ENCODE results near the gene MAD2L1BP.
A peak's percentile ranks its signal among the peaks of the same experiment; 100 is the strongest.
"Not testable (repeated sequence)": the region's sequence is repeated elsewhere in the genome, so short reads cannot be mapped to it uniquely, and the experiment has no call there.

Gene MAD2L1BP

DNA sequence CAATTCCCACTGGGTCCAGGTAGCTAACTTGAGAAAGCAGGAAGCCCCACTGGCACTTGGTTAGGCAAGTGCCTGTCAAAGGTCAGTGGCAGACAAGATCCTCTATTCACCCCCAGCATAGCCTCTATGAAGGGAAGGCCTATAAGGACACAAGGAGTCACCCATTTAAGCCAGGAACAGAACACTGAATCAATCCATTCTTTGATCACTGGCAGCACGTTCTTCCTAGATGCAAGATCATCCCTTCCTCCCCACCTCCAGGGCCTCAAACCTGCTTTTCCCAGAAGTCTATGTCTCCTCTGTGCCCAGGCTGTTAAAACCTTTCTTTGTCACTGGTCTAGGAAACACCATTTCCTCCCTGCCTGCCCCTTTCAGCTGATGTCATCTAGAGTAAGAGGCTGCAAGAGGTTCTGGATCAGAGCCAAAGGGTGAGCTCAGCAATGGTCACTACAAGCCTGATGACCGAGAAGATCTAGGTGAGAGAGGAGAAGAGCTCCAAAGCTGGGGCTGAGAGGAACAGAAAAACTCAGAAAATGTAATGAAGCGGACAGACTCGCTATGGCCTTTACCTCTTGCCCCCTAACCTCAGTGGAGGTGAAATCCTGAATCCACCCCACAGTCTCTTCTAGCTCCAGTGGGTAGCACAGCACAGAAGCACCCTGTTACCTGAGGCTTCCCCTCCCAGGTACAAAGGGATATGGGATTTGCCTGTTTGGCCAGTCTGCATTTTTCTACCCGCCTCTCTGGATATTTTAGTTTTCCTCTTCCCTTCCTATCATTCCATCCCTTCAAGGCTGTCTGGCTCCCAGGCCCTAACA lies 8.4 kb upstream of the MAD2L1BP start:
- no peak for DNase-seq

DNA sequence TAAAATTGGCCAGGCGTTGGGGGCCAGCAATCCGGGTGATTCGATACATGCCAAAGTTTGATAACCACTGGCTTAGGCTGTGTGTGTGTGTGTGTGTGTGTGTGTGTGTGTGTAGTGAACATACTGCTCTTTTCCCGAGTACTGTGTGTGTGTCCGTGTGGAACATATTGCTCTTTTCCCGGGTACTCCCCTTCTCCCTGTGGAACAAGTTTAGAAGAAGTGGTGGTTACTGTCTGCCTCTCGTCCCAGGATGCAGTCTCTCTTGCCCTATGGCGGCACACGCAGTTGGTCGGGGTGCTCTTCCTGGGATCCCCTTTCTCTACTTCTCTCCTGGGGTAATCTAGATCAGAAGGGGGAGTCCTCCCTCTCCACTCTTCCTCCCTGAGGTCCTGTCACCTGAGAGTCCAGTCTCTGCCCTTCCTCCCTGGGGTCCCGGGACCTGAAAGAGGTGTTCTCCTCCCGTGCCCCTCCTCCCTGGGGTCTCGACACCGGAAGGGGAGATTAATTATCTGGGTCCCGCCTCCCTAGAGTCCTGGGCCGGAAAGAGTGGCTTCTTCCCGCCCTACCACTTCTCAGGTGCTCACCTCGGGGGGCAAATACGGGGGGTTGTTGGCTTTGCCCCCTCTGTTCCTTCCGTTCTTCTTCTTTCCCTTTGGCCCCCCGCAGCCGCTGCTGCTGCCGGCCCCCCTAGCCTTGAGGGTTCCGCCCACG lies 7.1 kb upstream of the MAD2L1BP start:
- no peak for DNase-seq

DNA sequence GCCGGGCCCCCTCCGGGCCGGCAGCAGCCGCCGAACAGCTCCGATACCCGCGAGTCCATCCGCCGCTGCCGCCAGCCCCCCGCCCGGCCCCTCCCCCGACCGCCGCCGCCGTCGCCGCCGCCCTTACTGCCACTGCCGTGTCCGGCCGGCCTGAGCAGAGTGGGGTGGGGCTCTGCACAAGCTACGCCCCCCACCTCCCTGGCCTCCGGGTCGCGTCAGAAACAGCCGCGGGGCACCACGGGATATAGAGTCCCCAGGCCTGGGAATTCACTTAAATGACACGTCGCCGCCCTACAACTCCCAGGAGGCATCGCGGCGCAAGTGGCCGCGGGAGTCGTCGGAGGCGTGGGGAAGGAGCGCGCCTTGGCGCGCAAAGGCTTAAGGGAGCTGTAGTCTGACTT lies 6.5 kb upstream of the MAD2L1BP start, which contains the start of gene GTPBP2:
Gene GTPBP2, minus strand, starts transcription at position 161 of the 401 bp plus-strand sequence. Its CDS starts 102 bp downstream, at position 59.
- DNase-seq, result peak; percentile 90

DNA sequence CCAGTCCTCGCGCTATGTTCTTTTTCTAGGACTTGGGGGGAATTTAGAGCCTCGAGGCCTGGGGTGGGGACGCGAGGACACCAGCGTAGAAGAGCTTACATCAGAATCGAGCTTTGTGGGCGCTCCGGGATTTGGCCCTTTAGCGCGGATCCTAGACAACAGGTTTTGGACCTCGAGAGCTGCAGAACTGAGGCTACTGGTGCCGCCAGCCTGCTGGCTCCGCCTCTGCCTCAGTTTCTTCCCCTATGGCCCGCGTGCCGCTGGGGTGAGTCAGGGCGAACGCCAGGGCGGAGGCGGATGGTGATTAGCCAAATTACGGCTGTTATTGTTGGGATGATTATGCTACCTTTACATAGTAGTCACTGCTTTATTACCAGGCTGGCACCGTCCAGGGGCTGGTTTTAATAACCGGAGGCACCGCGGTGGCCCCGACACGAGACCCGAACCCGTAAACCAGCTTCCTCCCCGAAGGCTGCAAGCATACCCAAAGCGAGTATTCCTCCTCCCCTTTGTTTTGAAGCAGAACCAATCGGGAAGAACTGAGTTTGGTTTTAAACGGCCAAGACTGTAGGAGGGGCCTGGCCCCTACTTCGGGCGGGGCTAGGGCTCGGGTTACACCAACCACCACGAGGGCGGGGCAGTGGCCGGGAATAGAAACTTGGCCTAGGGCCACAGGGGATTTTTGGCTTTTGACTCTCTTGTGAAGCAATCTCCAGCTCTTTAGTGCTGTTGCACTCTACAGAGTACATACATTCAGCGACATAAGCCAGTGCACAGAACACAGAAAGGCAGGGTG lies 5.9 kb upstream of the MAD2L1BP start:
- peak; percentile 55 for DNase-seq

DNA sequence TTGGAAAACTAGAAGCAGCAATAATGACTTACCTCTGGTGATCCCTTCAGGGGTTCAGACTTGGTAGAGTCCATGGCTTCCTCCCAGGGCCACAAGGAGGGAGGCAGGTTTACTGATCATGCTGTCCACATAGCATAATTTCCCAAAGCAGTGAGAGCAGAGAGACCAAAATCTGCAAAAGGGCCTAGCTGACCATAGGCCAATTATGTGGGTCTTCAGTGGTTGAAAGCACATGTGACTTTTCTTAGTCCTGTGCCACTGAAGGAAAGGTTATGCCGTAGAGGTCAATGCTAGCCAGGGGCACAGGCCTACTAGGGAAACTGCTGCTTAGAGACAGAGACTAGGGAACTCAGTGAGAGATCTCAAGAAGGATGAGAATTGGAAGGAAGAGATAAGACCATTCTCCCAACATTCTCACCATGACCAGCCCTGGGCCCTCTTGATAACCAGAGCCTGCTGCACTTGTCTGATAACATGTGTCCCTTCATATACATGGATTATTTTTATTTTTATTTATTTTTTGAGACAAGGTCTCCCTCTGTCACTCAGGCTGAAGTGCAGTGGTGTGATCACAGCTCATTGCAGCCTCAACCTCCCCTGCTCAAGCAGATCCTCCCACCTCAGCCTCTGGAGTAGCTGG lies 4.5 kb upstream of the MAD2L1BP start:
- no peak for DNase-seq

DNA sequence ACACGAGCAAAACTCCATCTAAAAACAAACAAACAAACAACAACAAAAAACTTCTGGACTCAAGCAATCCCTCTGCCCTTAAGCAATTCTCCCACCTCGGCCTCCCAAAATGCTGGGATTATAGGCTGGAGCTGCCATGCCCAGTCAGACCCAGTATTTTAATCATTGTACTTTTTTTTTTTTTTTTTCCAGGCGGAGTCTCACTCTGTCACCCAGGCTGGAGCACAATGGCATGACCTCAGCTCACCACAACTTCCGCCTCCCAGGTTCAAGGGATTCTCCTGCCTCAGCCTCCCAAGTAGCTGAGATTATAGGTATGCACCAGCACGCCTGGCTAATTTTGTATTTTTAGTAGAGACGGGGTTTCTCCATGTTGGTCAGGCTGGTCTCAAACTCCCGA lies 2.6 kb upstream of the MAD2L1BP start:
- not testable (repeated sequence) for DNase-seq

DNA sequence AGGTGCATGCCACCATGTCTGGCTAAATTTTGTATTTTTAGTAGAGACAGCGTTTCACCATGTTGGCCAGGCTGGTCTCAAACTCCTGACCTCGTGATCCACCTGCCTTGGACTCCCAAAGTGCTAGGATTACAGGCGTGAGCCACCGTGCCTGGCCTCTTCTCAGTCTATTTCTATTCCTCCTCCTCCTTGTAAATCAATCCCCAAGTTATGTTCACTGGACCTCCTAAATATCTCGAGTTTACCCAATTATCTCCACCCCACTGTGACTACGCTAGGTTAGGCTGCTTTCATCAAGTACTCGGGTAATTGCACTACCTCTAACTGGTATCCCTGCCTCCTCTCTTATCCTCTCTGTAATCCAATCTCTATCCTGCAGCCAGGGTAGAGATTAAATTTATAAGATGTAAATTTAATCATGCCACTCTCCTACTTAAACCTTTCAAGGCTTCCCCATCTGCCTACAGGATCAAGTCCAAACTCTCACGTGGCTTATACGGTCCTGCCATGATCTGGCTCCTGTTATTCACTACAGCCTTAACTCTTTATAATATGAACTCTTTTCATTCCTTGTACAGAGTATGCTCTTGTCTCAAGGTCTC lies 837 bp upstream of the MAD2L1BP start:
- DNase-seq, result no peak

DNA sequence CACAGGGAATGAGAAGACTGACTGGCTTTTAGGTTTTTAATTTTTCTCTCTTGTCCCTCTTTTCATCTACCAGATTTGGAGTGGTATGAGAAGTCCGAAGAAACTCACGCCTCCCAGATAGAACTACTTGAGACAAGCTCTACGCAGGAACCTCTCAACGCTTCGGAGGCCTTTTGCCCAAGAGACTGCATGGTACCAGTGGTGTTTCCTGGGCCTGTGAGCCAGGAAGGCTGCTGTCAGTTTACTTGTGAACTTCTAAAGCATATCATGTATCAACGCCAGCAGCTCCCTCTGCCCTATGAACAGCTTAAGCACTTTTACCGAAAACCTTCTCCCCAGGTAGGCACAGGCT lies 644 bp downstream of the MAD2L1BP start:
- no peak for DNase-seq

DNA sequence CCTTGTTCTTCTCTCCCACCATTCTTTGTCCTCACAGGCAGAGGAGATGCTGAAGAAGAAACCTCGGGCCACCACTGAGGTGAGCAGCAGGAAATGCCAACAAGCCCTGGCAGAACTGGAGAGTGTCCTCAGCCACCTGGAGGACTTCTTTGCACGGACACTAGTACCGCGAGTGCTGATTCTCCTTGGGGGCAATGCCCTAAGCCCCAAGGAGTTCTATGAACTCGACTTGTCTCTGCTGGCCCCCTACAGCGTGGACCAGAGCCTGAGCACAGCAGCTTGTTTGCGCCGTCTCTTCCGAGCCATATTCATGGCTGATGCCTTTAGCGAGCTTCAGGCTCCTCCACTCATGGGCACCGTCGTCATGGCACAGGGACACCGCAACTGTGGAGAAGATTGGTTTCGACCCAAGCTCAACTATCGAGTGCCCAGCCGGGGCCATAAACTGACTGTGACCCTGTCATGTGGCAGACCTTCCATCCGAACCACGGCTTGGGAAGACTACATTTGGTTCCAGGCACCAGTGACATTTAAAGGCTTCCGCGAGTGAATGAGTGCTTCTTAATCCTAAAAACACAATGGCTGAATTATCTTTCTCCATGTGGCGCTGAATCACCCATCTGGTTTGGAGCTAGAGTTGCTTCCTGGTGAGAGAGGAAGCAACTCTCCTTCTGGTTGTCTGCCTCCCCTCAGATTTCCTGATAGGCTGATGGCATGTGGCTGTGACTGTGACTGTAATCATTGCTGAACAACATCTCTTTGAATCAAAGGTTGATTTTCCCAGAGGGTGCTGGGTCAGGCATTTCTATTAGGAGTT lies 4.6 kb downstream of the MAD2L1BP start:
- no peak for DNase-seq

DNA sequence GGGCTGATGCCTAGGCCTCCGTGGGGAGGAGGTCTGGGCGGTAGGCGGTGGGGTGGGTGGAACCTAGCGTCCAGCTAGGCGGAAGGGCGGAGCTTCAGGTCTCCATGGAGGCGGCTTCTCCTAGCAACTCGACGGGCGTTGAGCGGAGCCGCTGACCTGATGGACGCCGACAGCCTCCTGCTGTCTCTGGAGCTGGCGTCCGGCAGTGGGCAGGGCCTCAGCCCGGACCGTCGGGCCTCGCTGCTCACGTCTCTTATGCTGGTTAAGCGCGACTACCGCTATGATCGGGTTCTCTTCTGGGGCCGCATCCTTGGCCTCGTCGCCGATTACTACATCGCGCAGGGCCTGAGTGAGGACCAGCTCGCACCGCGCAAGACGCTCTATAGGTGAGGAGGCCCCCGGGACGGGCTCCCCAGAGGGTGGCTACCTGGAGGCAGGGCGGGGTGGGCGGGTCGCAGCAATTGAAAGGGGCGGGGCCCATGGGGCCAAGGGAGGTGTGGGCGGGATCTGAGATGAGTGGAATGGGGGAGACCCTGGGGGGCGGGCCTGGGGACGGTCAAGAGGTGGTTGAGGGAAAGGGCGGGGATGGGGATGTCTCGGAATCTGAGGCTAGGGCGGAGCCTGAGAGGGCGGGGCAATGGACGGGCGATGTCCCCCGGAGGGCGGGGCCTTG lies 9.4 kb downstream of the MAD2L1BP start, which contains the start of gene RSPH9:
Gene RSPH9, plus strand, starts transcription at position 97 of the 673 bp plus-strand sequence. Its CDS starts 63 bp downstream, at position 160.
- DNase-seq, result no peak

DNA sequence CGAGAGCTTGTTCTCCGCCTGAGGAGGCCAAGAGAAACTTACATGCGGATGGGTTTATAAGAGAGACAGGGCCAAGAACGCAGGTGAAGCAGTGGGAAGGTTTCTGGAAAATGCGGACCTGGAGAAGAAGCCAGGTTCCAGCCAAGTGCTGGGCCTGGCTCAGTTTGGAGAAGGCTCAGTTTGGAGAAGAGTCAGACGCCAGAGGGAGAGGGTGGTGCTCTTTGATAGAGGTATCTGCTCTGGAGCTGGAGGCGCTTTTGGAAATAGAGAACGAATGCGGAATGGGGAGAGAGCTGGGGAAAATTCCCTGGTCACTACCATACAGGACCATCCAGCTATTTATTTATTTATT lies 9.9 kb downstream of the MAD2L1BP start:
- DNase-seq, result no peak

DNA sequence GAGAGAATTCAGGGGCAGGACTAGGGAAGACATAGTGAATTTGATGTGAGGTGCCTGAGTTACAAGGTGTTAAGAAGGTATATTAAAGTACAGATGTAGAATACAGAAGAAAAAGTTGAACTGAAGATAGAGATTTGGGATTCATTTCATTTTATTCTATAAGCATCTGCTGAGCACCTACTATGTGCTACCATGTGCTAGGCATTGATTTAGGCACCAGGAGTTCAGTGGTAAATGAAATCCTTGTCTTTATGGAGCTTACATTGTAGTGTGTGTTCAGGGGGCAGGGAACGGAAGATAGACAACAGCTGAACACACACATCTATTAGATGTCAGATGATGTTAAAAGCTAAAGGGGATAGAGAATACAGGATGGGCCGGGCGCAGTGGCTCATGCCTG lies 12.0 kb downstream of the MAD2L1BP start:
- DNase-seq, result no peak

DNA sequence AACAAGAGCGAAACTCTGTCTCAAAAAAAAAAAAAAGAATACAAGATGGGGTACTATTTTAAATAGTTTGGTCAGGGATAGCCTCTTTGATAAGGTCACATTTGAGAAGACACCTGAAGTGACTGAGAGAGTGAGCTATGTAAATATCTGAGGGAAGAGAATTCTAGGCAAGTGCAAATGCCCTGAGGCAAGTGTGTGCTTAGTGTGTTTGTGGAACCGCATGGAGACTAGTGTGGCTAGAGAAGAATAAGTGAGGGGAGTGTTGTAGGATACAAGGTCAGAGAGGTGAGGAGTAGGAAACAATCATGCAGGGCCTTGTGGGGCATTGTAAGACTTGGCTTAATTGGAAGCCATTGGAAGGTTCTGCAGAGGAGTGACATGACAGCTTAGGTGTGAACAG lies 12.6 kb downstream of the MAD2L1BP start:
- DNase-seq, result no peak

DNA sequence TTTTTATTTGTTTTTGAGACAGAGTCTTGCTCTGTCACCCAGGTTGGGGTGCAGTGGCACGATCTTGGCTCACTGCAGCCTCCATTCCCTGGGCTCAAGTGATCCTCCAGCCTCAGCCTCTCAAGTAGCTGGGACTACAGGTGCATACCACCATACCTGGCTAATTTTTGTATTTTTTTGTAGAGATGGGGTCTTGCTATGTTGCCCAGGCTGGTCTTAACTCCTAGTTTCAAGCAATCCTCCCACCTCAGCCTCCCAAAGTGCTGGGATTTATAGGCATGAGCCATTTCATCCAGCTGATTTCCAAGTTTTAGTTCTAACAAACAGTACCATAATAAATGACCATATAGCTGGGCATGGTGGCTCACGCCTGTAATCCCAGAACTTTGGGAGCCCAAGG lies 17.2 kb downstream of the MAD2L1BP start:
- not testable (repeated sequence) for DNase-seq

DNA sequence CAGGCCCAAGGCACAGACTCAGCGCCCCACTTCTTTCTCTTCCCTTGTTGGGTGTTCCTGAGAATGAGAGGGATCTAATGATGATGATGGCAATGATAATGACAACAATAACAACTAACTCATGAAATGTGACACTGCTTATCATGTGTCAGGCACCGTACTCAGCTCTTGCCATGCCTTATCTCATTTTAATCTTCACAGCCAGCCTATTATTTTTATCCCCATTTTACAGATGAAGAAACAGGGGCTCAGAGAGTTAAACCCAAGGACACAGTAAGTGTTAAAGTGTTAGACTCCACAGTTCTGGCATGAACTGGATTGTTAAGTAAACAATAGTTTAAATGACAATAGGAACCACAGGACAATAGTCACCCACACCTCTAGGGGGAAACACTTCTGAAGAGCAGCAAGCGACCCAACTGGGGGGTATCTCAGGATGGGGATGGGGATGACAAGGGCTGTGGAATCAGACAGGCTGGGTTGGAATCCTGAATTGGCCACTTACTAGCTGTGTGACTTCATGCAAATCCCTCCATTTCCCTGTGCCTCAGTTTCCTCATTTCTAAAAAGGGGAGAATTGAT lies 21.7 kb downstream of the MAD2L1BP start:
- no peak for DNase-seq

DNA sequence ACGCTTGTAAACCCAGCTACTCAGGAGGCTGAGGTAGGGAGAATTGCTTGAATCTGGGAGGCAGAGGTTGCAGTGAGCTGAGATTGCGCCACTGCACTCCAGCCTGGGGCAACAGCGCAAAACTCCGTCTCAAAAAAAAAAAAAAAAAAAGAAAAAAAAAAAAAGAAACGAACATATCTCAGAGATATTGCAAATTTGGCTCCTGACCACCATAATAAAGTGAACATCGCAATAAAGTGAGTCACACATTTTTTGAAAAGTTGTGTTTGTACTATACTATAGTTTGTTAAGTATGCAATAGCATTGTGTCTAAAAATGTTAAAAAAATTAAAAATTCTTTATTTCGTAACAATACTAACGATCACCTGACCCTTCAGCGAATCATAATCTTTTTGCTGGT lies 22.5 kb downstream of the MAD2L1BP start:
- DNase-seq, result no peak

DNA sequence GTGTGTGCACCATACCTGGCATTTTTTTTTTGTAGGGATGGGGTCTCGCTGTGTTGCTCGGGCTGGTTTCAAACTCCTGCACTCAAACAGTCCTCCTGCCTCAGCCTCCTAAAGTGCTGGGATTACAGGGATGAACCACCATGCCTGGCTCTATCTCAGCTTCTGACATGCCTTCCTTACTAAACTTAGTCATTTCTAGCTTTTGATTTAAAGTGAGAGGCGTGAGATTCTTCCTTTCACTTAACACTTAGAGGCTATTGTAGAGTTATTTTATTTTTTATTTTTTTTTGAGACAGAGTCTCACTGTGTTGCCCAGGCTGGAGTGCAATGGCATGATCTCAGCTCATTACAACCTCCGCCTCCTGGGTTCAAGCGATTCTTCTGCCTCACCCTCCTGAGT lies 27.3 kb downstream of the MAD2L1BP start:
- DNase-seq, result not testable (repeated sequence)

DNA sequence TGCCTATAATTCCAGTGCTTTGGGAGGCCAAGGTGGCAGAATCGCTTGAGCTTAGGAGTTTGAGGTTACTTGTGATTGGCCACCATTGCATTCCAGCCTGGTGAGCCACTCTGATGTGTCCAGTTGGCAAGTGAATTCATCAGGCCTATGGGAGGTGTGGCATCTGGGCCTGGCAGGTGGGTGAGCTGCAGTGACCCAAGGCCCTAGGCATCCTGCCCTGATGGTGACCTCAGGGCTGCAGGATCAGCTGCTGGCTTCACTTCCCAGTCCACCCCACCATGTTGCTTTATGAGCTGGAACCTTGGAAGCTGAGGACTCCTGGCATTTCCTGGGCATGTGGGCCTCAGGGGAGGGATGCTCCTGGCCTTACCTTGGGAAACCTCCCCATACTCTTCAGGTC lies 29.7 kb downstream of the MAD2L1BP start:
- DNase-seq, result no peak

DNA sequence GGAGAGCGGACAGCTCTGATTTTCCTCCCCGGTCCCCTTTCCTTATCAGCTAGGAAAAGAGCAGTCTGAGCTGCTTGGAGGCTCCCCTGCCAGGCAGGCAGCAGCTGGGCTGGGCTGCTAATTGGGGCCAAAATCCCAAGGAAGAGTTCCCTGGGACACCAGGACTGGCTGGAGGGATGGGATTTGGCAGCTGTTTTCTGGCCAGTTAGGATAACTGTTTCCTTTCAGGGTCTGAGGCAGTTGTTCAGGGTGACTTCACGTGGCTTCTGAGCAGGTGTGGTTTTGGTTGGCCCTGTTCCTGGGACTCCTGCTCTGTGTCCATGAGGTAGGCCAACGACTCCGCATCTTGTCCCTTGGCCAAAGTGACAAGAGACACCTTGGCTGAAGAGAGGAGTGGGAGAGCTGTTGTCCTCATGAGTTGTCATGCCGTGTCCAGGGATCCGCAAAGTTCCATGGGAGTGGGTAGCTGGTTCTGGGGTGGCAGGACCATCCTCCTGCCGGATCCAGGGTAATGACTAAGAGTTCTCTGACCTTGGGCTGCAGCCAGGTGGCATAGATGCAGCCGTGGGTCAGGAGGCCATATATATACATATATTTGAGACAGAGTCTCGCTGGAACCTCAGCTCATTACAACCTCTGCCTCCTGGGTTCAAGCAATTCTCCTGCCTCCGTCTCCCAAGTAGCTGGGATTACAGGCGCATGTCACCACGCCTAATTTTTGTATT lies 30.7 kb downstream of the MAD2L1BP start:
- DNase-seq, result no peak

All from activated gamma-delta T cell (primary cell).